COLO668 (cell line): ENCODE measurements around the gene PPP1R12B.
"Not testable (repeated sequence)": the region's sequence is repeated elsewhere in the genome, so short reads cannot be mapped to it uniquely, and the experiment has no call there.

ENCODE experiments used
- DNase-seq: peaks from one replicate; lab custom pipeline; 2025; ENCODE audit not compliant: unreplicated experiment; lab: John Stamatoyannopoulos, UW

The PPP1R12B gene

GRCh38 chr1:202625416-202626360 is 277.2 kb downstream of the PPP1R12B start:
- DNase-seq, result peak; percentile 73

- peak; percentile 12 for DNase-seq
Measured at GRCh38 chr1:202627036-202627435, 278.5 kb downstream of the PPP1R12B start.

GRCh38 chr1:202627841-202628565 is 279.5 kb downstream of the PPP1R12B start:
- no peak for DNase-seq

GRCh38 chr1:202628646-202629215 is 280.2 kb downstream of the PPP1R12B start:
- no peak for DNase-seq

GRCh38 chr1:202629257-202629811 is 280.8 kb downstream of the PPP1R12B start:
- not testable (repeated sequence) for DNase-seq

GRCh38 chr1:202630096-202630495 is 281.6 kb downstream of the PPP1R12B start:
- DNase-seq, result not testable (repeated sequence)

GRCh38 chr1:202630541-202630940 is 282.0 kb downstream of the PPP1R12B start:
- no peak for DNase-seq

GRCh38 chr1:202631076-202631923 is 282.8 kb downstream of the PPP1R12B start:
- no peak for DNase-seq

- no peak for DNase-seq
Measured at GRCh38 chr1:202632241-202632640, 283.7 kb downstream of the PPP1R12B start.

GRCh38 chr1:202636171-202636570 is 287.7 kb downstream of the PPP1R12B start:
- DNase-seq, result not testable (repeated sequence)

GRCh38 chr1:202637321-202638018 is 289.0 kb downstream of the PPP1R12B start:
- not testable (repeated sequence) for DNase-seq

GRCh38 chr1:202638019-202638700 is 289.7 kb downstream of the PPP1R12B start:
- no peak for DNase-seq

- peak; percentile 25 for DNase-seq
Measured at GRCh38 chr1:202638701-202639305, 290.3 kb downstream of the PPP1R12B start.

- no peak for DNase-seq
Measured at GRCh38 chr1:202639500-202639899, 291.0 kb downstream of the PPP1R12B start.

GRCh38 chr1:202642212-202642611 is 293.7 kb downstream of the PPP1R12B start:
- no peak for DNase-seq
